DND-41 (cell line): ENCODE results near the gene CDHR1.

ENCODE experiments used
- ATAC-seq: fragments of 200-7000 bp; cut with Tn5 transposase; 3 replicates; pipeline ENCODE4 v1.9.1; 2021; ENCODE audit warnings: low read depth; ENCODE audit not compliant: insufficient read depth
- DNase-seq: peaks from one replicate; pipeline ENCODE4 v3.0.0-alpha.2; 2020
- H2AFZ ChIP-seq: 2 replicates; pipeline ENCODE4 v1.6.0; 2012; ENCODE audit warnings: low read depth, low read length
- H3K27ac ChIP-seq: 2 replicates; pipeline ENCODE4 v1.5.1; 2012; ENCODE audit warnings: low read length, inconsistent platforms
- H3K27me3 ChIP-seq: fragments of 200-600 bp; sonication (generic); 2 replicates; pipeline ENCODE4 v1.6.0; 2012; ENCODE audit warnings: low read length, mild to moderate bottlenecking, inconsistent platforms; ENCODE audit not compliant: insufficient read depth, poor library complexity
- H3K36me3 ChIP-seq: 2 replicates; pipeline ENCODE4 v1.5.1; 2012; ENCODE audit warnings: low read length, inconsistent platforms; ENCODE audit not compliant: insufficient read depth
- H3K4me1 ChIP-seq: 2 replicates; pipeline ENCODE4 v1.5.1; 2012; ENCODE audit warnings: mild to moderate bottlenecking, low read length; ENCODE audit not compliant: insufficient read depth
- H3K4me2 ChIP-seq: 2 replicates; pipeline ENCODE4 v1.6.0; 2012; ENCODE audit warnings: mild to moderate bottlenecking, moderate library complexity, low read length, inconsistent platforms; ENCODE audit not compliant: insufficient read depth
- H3K4me3 ChIP-seq, 2 experiments: fragments of 200-600 bp in 1 of 2; shearing (Covaris generic) in 1 of 2; 2 replicates each; pipeline ENCODE4 v1.5.1; 2012 to 2016; ENCODE audit warnings: inconsistent platforms in 2 of 2, low read length in 2 of 2, mild to moderate bottlenecking in 2 of 2, low read depth in 1 of 2, moderate library complexity in 1 of 2
- H3K79me2 ChIP-seq: 2 replicates; pipeline ENCODE4 v1.6.0; 2012; ENCODE audit warnings: low read length, inconsistent platforms; ENCODE audit not compliant: insufficient read depth
- H3K9ac ChIP-seq: 2 replicates; pipeline ENCODE4 v1.6.0; 2012; ENCODE audit warnings: low read depth, mild to moderate bottlenecking, inconsistent platforms, low read length, moderate library complexity
- H3K9me3 ChIP-seq: 2 replicates; pipeline ENCODE4 v1.5.1; 2012; ENCODE audit warnings: low read length, moderate library complexity, mild to moderate bottlenecking, inconsistent platforms; ENCODE audit not compliant: insufficient read depth, severe bottlenecking
- H4K20me1 ChIP-seq: 2 replicates; pipeline ENCODE4 v1.6.0; 2012; ENCODE audit warnings: low read length; ENCODE audit not compliant: insufficient read depth
- CTCF ChIP-seq: IDR thresholded peaks from 2 replicates; pipeline ENCODE4 v1.5.1; 2012; ENCODE audit warnings: borderline replicate concordance, low read length, moderate library complexity, mild to moderate bottlenecking; ENCODE audit not compliant: poor library complexity, severe bottlenecking; ENCODE audit errors: extremely low read depth
- EZH2 ChIP-seq: IDR thresholded peaks from 3 replicates; pipeline ENCODE4 v1.6.1; 2012; ENCODE audit warnings: borderline replicate concordance, low read depth, mild to moderate bottlenecking, moderate library complexity, low read length, inconsistent platforms; ENCODE audit not compliant: severe bottlenecking

The CDHR1 gene

GRCh38 chr10:84258034-84258695 is 63.8 kb downstream of the CDHR1 start:
- Histone ChIP-seq H3K27me3 (no peaks in the 10 kb centered on the region), H4K20me1 (no peaks in the 10 kb centered on the region), H3K79me2 (no peaks in the 10 kb centered on the region), H3K4me1 (no peaks in the 10 kb centered on the region), H3K4me3 (no peak overlapping the region), H3K9me3 (no peaks in the 10 kb centered on the region), H3K4me2 (no peak overlapping the region), H2AFZ (no peak overlapping the region), H3K36me3 (no peaks in the 10 kb centered on the region), H3K9ac (no peak overlapping the region), H3K27ac (no peak overlapping the region)
- no peak for TF ChIP-seq EZH2
- DNase-seq (no peak), ATAC-seq (no peak)

GRCh38 chr10:84261236-84261915 is 67.0 kb downstream of the CDHR1 start:
- TF ChIP-seq CTCF (no peak), EZH2 (no peak)
- Histone ChIP-seq H3K4me3 (no peak overlapping the region), H3K9ac (no peak overlapping the region), H2AFZ (no peak overlapping the region), H3K79me2 (no peaks in the 10 kb centered on the region), H3K4me1 (peaks cover 6% of the 10 kb centered on the region; the same call in 1 of the 2 replicates), H3K4me2 (no peak overlapping the region), H3K9me3 (no peaks in the 10 kb centered on the region), H4K20me1 (no peaks in the 10 kb centered on the region), H3K27me3 (peaks cover 7% of the 10 kb centered on the region), H3K27ac (no peak overlapping the region), H3K36me3 (no peaks in the 10 kb centered on the region)
- ATAC-seq (no peak), DNase-seq (no peak)

GRCh38 chr10:84262190-84262956 is 68.0 kb downstream of the CDHR1 start:
- Histone ChIP-seq H3K4me3 (no peak overlapping the region), H3K27me3 (peaks cover 7% of the 10 kb centered on the region), H2AFZ (no peak overlapping the region), H3K27ac (no peak overlapping the region), H3K4me2 (no peak overlapping the region), H3K4me1 (peaks cover 6% of the 10 kb centered on the region; the same call in 1 of the 2 replicates), H3K9ac (no peak overlapping the region), H3K9me3 (no peaks in the 10 kb centered on the region), H3K79me2 (no peaks in the 10 kb centered on the region), H4K20me1 (no peaks in the 10 kb centered on the region), H3K36me3 (no peaks in the 10 kb centered on the region)
- DNase-seq (no peak), ATAC-seq (no peak)
- no peak for TF ChIP-seq CTCF
- no peak for TF ChIP-seq EZH2

GRCh38 chr10:84263716-84264115 is 69.4 kb downstream of the CDHR1 start:
- no peaks in the 10 kb centered on the region for H3K36me3 ChIP-seq
- H3K4me1 ChIP-seq = peaks cover 6% of the 10 kb centered on the region; the same call in 1 of the 2 replicates
- H3K79me2 ChIP-seq = no peaks in the 10 kb centered on the region
- H3K4me2 ChIP-seq = no peak overlapping the region
- DNase-seq = no peak
- TF ChIP-seq CTCF = no peak
- no peak for ATAC-seq
- H2AFZ ChIP-seq = no peak overlapping the region
- H3K9ac ChIP-seq = no peak overlapping the region
- H4K20me1 ChIP-seq = no peaks in the 10 kb centered on the region
- no peak overlapping the region for H3K4me3 ChIP-seq
- peaks cover 7% of the 10 kb centered on the region for H3K27me3 ChIP-seq
- H3K27ac ChIP-seq = no peak overlapping the region
- H3K9me3 ChIP-seq = no peaks in the 10 kb centered on the region
